H1 (cell line): ENCODE measurements around the gene UHRF2. TPM values are rescaled to one million over a fixed set of nuclear protein-coding genes. Genes with fewer than 3 reads are reported as not detected.

ENCODE experiments used
- BACH1 ChIP-seq: IDR thresholded peaks from 2 replicates; pipeline ENCODE4 v1.6.1; 2012; ENCODE audit warnings: low read length, improper control_type of control experiment
- CEBPB ChIP-seq: IDR thresholded peaks from 2 replicates; pipeline ENCODE4 v1.6.1; 2012; ENCODE audit warnings: low read depth, low read length
- CHD7 ChIP-seq: fragments of 300-600 bp; sonication (generic); IDR thresholded peaks from 2 replicates; pipeline ENCODE4 v1.7.1; 2012; ENCODE audit warnings: low read length, moderate library complexity, mild to moderate bottlenecking, inconsistent platforms; ENCODE audit not compliant: insufficient replicate concordance
- EP300 ChIP-seq, 2 experiments: IDR thresholded peaks; 1 replicate in 1 of 2; 2 replicates in 1 of 2; pipeline ENCODE4 v1.6.1; 2011 to 2012; ENCODE audit warnings: low read depth in 2 of 2, low read length in 2 of 2, mild to moderate bottlenecking in 2 of 2, borderline replicate concordance in 1 of 2, inconsistent platforms in 1 of 2, moderate library complexity in 1 of 2
- KDM4A ChIP-seq: IDR thresholded peaks from one replicate; pipeline ENCODE4 v1.7.1; 2012; ENCODE audit warnings: low read depth, mild to moderate bottlenecking, moderate library complexity, low read length, inconsistent platforms; ENCODE audit not compliant: severe bottlenecking
- MAFK ChIP-seq: IDR thresholded peaks from 2 replicates; pipeline ENCODE4 v1.6.1; 2012; ENCODE audit warnings: low read depth, mild to moderate bottlenecking, improper control_type of control experiment, low read length
- NRF1 ChIP-seq: IDR thresholded peaks from 2 replicates; pipeline ENCODE4 v1.6.1; 2011; ENCODE audit warnings: mild to moderate bottlenecking, low read depth, low read length, improper control_type of control experiment
- PHF8 ChIP-seq: fragments of 200-600 bp; sonication (generic); conservative IDR thresholded peaks from 2 replicates; pipeline ENCODE4 v1.7.1; 2012; ENCODE audit warnings: low read depth, mild to moderate bottlenecking, inconsistent platforms, low read length, moderate library complexity
- TEAD4 ChIP-seq: IDR thresholded peaks from 2 replicates; pipeline ENCODE4 v1.6.1; 2012; ENCODE audit warnings: low read depth, low read length, inconsistent platforms, mixed read lengths
- polyA plus RNA-seq, 7 experiments: library from polyadenylated mRNA; depleted of rRNA in 3 of 7; stranded (reverse) in 5 of 7; unstranded in 2 of 7; fragments of >200 nt in 5 of 7; fragments of 200-250 nt in 2 of 7; gene quantifications; 1 replicate in 5 of 7; 2 replicates in 1 of 7; 4 replicates in 1 of 7; pipeline versions ENCODE4 v1.2.1 to v1.2.3, GENCODE V29; 2011 to 2013; ENCODE audit warnings: missing spikeins in 2 of 7, mixed read lengths in 2 of 7
- total RNA-seq: library from RNA; stranded (reverse); fragmentation: NEBNext Ultra II Directional; extraction: Animal tissue kit (Norgen Biotek cat#: 25700); gene quantifications from 2 replicates; pipeline ENCODE4 v1.2.1, GENCODE V29; 2021

Gene UHRF2
- total and polyA plus RNA-seq, 2 of the 8 experiments (the other 6 are each of a cell fraction or from before 2014, with no cell fraction given) = 31.8 to 48.0 TPM

DNA sequence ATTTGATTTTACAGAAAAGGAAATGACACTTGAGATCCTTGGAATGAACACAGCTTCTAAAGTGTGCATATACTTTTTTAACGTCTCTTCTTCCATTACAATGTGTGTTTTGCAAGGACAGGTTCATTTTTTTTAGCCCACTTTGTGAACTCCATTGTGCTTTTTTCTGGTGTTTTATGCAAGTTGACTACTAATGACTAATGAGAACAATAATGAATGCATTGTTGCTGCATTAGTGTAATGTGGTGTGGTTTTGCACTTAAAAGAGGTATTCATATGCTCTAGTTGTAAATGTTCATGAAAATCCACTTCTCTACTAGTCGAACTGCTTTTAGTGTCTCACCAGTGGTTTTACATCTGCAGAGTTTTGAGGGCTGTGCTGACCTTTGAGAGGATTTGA lies 93.6 kb downstream of the UHRF2 start (continued):
- no peak for TF ChIP-seq CHD7
- TF ChIP-seq EP300 (IDR thresholded peaks at IDR 0.05; ENCODE audit: borderline replicate concordance in 1 of 2, low read depth in 2 of 2, low read length in 2 of 2) = no peak
- no peak for TF ChIP-seq BACH1
- no peak for TF ChIP-seq CEBPB
- no peak for TF ChIP-seq TEAD4
- no peak for TF ChIP-seq KDM4A
- no peak for TF ChIP-seq MAFK
- no peak for TF ChIP-seq PHF8
- no peak for TF ChIP-seq NRF1
